Mucosa of stomach (tissue), 1 donor: ENCODE data around the gene GZMH.

Experiments
- H3K27me3 ChIP-seq: one replicate; pipeline ENCODE4 v1.7.0; 2013; ENCODE audit warnings: mild to moderate bottlenecking, low read length; ENCODE audit not compliant: control insufficient read depth, insufficient read depth
- H3K36me3 ChIP-seq: one replicate; pipeline ENCODE4 v1.7.0; 2013; ENCODE audit warnings: low read length; ENCODE audit not compliant: control insufficient read depth, insufficient read depth
- H3K4me1 ChIP-seq: one replicate; pipeline ENCODE4 v1.7.0; 2013; ENCODE audit warnings: mild to moderate bottlenecking, low read length; ENCODE audit not compliant: control insufficient read depth, insufficient read depth
- H3K4me3 ChIP-seq: one replicate; pipeline ENCODE4 v1.7.0; 2013; ENCODE audit warnings: low read length
- H3K9ac ChIP-seq: one replicate; pipeline ENCODE4 v1.7.0; 2013; ENCODE audit warnings: mild to moderate bottlenecking, low read length, moderate library complexity
- H3K9me3 ChIP-seq: one replicate; pipeline ENCODE4 v1.7.0; 2013; ENCODE audit warnings: mild to moderate bottlenecking, low read length, moderate library complexity; ENCODE audit not compliant: control insufficient read depth
- donor health status: Pancreatic carcinoma.

GZMH gene

DNA sequence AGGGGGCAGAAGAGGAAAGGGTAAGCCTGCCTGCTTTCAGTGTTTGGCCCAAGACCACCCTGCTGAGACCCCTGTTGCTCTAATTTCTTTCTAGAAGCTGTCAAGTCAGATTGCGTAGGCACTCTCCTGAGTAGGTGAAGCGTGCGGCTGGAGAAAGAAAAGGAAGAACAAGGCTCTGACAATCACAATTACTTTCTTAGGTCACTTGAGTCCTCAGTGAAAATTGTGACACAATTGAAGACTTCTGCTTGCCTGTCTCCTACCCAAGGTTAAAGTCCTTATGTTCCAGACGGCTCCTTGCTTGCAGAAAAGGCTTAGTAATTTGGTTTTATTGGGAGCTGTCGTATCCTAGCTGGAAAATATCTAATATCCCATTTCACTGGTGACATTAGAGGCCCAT, 32.7 kb downstream of the GZMH start:
- Histone ChIP-seq H3K36me3 (no peaks in the 10 kb centered on the region), H3K9me3 (no peaks in the 10 kb centered on the region), H3K4me3 (no peak overlapping the region), H3K4me1 (no peaks in the 10 kb centered on the region), H3K9ac (no peak overlapping the region), H3K27me3 (no peaks in the 10 kb centered on the region)

DNA sequence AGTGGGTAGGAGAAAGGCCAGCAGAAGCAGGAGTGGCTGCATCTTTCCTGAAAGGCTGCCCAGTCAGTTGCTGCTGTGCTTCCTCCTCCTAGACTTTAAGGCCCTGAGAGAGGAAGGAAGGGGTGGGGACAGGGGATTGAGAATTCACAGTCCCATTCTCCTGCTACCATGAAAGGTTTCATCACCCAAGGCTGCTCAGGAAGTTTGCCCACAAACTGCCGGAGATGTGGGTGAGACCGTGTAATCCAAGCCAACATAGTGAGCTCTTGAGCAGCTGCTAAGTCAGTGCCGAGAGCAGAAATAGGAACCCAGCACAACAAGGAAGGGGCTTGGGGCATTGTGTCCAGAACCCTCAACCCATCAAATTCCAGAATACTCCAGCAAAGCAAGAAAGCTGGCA, 33.3 kb downstream of the GZMH start, which contains the start of gene CTSG:
TSS of gene CTSG (minus strand) at position 69 of the 400 bp plus-strand sequence. CDS start at position 42, 27 bp downstream.
- H3K27me3 ChIP-seq: no peaks in the 10 kb centered on the region
- H3K36me3 ChIP-seq: no peaks in the 10 kb centered on the region
- H3K4me1 ChIP-seq: no peaks in the 10 kb centered on the region
- no peak within 1 kb of the TSS for H3K4me3 ChIP-seq
- H3K9ac ChIP-seq: no peak within 1 kb of the TSS
- H3K9me3 ChIP-seq: no peaks in the 10 kb centered on the region

DNA sequence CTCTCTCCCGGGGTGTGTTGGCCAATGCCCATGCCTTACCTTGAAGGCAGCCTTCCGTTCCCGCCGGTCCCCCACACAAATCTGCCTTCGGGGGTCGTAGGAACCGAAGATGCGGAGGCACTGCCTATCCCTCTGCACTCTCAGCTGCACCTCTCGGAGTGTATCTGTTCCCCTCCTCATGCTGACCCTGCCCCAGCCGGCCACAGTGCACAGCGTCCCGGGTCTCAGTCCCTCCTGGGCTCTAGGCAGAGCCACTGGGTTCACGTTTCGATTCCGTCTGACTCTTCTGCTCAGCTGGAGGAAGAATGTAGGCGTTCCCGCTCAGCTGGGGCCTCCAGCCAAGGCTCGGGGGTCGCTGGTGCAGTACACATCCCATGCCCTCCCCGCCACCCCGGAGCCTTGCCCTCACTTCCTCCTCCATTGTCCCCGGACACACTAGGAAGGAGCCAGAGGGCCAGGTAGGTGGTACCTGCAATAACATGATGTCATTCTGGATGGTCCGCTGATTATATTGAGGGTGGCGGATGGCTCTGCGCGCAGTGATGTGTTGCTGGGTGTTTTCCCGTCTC, 35.2 kb downstream of the GZMH start:
- H3K4me3 ChIP-seq: no peak overlapping the region
- no peaks in the 10 kb centered on the region for H3K9me3 ChIP-seq
- no peaks in the 10 kb centered on the region for H3K36me3 ChIP-seq
- H3K4me1 ChIP-seq: no peaks in the 10 kb centered on the region
- no peak overlapping the region for H3K9ac ChIP-seq
- no peaks in the 10 kb centered on the region for H3K27me3 ChIP-seq

DNA sequence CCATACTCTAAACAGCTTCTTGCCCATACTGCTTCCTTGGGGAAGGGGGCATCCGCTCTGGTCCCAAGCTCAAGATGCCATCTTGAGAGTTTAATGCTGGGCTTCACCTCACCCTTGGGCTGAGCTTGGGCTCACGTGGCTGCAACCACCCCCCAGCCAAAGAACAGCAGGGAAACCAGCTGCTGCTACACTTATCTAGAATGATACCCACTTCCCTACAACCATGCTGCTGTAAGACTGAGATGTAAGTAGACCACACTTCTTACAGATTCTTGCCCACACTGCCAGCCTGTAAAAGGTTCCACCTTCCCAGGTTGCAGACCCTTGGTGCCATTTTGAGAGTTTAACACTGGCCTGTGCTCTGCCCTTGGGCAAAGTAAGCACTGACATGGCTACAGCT, 43.2 kb downstream of the GZMH start:
- Histone ChIP-seq H3K9me3 (no peaks in the 10 kb centered on the region), H3K36me3 (no peaks in the 10 kb centered on the region), H3K9ac (no peak overlapping the region), H3K4me1 (no peaks in the 10 kb centered on the region), H3K27me3 (no peaks in the 10 kb centered on the region), H3K4me3 (no peak overlapping the region)

DNA sequence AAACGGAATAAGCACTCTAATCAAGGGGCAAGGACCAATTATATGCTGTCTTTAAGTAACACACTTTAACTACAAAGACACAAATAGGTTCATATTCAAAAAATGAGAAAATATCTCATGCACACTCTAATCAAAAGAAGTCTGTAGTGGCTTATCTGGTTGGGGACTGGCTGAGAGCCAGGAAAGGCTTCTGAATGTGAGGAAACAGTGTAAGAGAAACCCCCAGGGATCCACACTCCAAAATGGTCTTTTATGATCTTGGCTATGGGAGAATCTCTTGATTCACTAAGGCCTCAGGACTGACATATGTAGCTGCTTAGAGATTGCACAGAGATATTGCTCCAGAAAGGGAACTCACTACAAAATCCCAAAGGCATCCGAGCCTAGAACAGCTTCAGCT, 43.7 kb downstream of the GZMH start:
- no peaks in the 10 kb centered on the region for H3K4me1 ChIP-seq
- no peaks in the 10 kb centered on the region for H3K9me3 ChIP-seq
- no peak overlapping the region for H3K4me3 ChIP-seq
- H3K27me3 ChIP-seq: no peaks in the 10 kb centered on the region
- no peak overlapping the region for H3K9ac ChIP-seq
- H3K36me3 ChIP-seq: no peaks in the 10 kb centered on the region

DNA sequence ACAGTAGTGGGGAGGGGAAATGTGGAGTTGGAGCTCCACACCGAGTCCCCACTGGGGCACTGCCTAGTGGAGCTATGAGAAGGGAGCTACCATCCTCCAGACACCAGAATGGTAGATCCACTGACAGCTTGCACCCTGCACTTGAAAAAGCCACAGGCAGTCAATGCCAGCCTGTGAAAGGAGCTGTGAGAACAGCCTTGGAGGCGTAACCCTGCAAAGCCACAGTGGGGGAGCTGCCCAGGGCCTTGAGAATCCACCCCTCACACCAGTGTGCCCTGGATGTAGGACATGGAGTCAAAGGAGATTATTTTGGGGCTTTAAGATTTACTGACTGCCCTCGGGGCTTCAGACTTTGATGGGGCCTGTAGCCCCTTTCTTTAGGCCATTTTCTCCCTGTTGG, 46.0 kb downstream of the GZMH start:
- Histone ChIP-seq H3K9me3 (no peaks in the 10 kb centered on the region), H3K4me3 (no peak overlapping the region), H3K9ac (no peak overlapping the region), H3K27me3 (no peaks in the 10 kb centered on the region), H3K4me1 (no peaks in the 10 kb centered on the region), H3K36me3 (no peaks in the 10 kb centered on the region)

DNA sequence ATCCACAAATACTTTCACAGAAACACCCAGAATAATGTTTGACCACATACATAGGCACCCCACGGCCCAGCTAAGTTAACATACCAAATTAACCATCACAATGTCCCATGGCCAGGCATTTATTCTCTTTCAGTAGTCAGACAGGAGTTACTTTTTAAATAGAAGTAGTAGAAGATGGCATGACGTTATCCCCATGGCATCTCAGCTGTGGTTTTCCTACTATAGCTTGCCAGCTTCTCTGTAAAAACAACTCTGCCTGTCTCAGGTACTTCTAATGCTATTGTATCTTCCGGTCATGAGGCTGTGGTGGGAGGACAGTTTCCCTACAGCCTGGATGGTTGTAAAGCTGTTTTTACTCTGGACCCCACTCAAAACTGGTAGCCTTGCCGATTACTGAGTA, 52.7 kb downstream of the GZMH start:
- Histone ChIP-seq H3K4me3 (no peak overlapping the region), H3K27me3 (no peaks in the 10 kb centered on the region), H3K9ac (no peak overlapping the region), H3K36me3 (no peaks in the 10 kb centered on the region), H3K4me1 (no peaks in the 10 kb centered on the region), H3K9me3 (no peaks in the 10 kb centered on the region)
